ENCODE measurements around the gene SLC9A1. TPM values are rescaled to one million over a fixed set of nuclear protein-coding genes. Genes with fewer than 3 reads are reported as not detected.

The SLC9A1 gene
- total RNA-seq, 1 donor from 2014 or later: 37.7 TPM

- no peak for DNase-seq (ENCODE audit: low read depth)
- no peak overlapping the region for H3K4me3 ChIP-seq (ENCODE audit: low read depth, low read length)
- H3K36me3 ChIP-seq (ENCODE audit: control insufficient read depth, insufficient read depth, low read length): no peaks in the 10 kb centered on the region
- no peak for TF ChIP-seq CTCF (IDR thresholded peaks at IDR 0.05; ENCODE audit: insufficient read depth, low read length, poor library complexity, severe bottlenecking)
- no peaks in the 10 kb centered on the region for H3K27me3 ChIP-seq (ENCODE audit: control insufficient read depth, insufficient read depth, low read length)
Observed at GRCh38 chr1:27150641-27151040, 4.3 kb downstream of the SLC9A1 start.

GRCh38 chr1:27150183-27150582 is 4.7 kb downstream of the SLC9A1 start:
- no peaks in the 10 kb centered on the region for H3K36me3 ChIP-seq (ENCODE audit: control insufficient read depth, insufficient read depth, low read length)
- no peak for TF ChIP-seq CTCF (IDR thresholded peaks at IDR 0.05; ENCODE audit: insufficient read depth, low read length, poor library complexity, severe bottlenecking)
- no peak overlapping the region for H3K4me3 ChIP-seq (ENCODE audit: low read depth, low read length)

GRCh38 chr1:27149762-27150113 is 5.2 kb downstream of the SLC9A1 start:
- no peak for TF ChIP-seq CTCF (IDR thresholded peaks at IDR 0.05; ENCODE audit: insufficient read depth, low read length, poor library complexity, severe bottlenecking)
- Histone ChIP-seq H3K27me3 (ENCODE audit: control insufficient read depth, insufficient read depth, low read length) (no peaks in the 10 kb centered on the region), H3K36me3 (ENCODE audit: control insufficient read depth, insufficient read depth, low read length) (no peaks in the 10 kb centered on the region), H3K4me3 (ENCODE audit: low read depth, low read length) (no peak overlapping the region)
- DNase-seq (ENCODE audit: low read depth): no peak

More at GRCh38 chr1:27150183-27150582, 4.7 kb downstream of the SLC9A1 start:
- no peaks in the 10 kb centered on the region for H3K27me3 ChIP-seq (ENCODE audit: control insufficient read depth, insufficient read depth, low read length)
- no peak for DNase-seq (ENCODE audit: low read depth)

- DNase-seq (ENCODE audit: low read depth): no peak
- TF ChIP-seq CTCF (IDR thresholded peaks at IDR 0.05; ENCODE audit: insufficient read depth, low read length, poor library complexity, severe bottlenecking): no peak
- no peaks in the 10 kb centered on the region for H3K36me3 ChIP-seq (ENCODE audit: control insufficient read depth, insufficient read depth, low read length)
- H3K4me3 ChIP-seq (ENCODE audit: low read depth, low read length): no peak overlapping the region
- H3K27me3 ChIP-seq (ENCODE audit: control insufficient read depth, insufficient read depth, low read length): no peaks in the 10 kb centered on the region
Observed at GRCh38 chr1:27149084-27149761, 5.7 kb downstream of the SLC9A1 start.

- TF ChIP-seq CTCF (IDR thresholded peaks at IDR 0.05; ENCODE audit: insufficient read depth, low read length, poor library complexity, severe bottlenecking): no peak
- H3K4me3 ChIP-seq (ENCODE audit: low read depth, low read length): no peak overlapping the region
Observed at GRCh38 chr1:27148591-27148990, 6.3 kb downstream of the SLC9A1 start.

More at GRCh38 chr1:27148591-27148990, 6.3 kb downstream of the SLC9A1 start:
- Histone ChIP-seq H3K27me3 (ENCODE audit: control insufficient read depth, insufficient read depth, low read length) (no peaks in the 10 kb centered on the region), H3K36me3 (ENCODE audit: control insufficient read depth, insufficient read depth, low read length) (no peaks in the 10 kb centered on the region)
- no peak for DNase-seq (ENCODE audit: low read depth)
